Breast epithelium (tissue), 3 donors: Measurements from ENCODE around the gene TXNDC16.

ENCODE experiments used
- CTCF ChIP-seq, 3 donors: fragments of 450-650 bp; IDR thresholded peaks; one replicate each; pipeline ENCODE4 v1.5.1; 2016 to 2017; ENCODE audit warnings: antibody characterized with exemption in 3 of 3, mild to moderate bottlenecking in 3 of 3, moderate library complexity in 3 of 3
- POLR2A ChIP-seq: fragments of 450-650 bp; IDR thresholded peaks from one replicate; pipeline ENCODE4 v1.6.1; 2016; ENCODE audit warnings: antibody characterized with exemption, mild to moderate bottlenecking, moderate library complexity

DNA sequence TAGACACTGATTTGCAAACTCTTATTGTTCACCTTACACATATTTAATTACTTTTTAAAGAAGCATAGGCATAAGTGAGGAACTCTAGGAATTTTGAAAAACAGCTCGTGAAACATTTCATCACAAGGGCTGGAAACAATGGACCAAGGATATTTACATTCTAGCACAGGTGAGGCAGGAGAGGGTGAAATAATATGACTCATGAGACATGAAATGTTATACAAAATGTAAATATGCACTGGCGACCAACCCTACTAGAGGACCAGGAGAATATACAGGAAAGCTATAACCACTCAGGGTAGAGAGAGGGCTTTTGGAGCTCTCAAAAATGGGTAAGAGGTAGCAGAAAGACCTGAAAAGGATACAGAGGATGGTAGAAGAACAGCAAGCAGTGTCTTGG is 122.9 kb downstream of the TXNDC16 start:
- TF ChIP-seq CTCF (IDR thresholded peaks at IDR 0.05): no peak
- TF ChIP-seq POLR2A: no peak
